ENCODE results near the gene SNTG2. TPM values are rescaled to one million over a fixed set of nuclear protein-coding genes. Genes with fewer than 3 reads are reported as not detected.

The SNTG2 gene
- total RNA-seq, 1 donor from 2014 or later = 4.4 TPM

DNA sequence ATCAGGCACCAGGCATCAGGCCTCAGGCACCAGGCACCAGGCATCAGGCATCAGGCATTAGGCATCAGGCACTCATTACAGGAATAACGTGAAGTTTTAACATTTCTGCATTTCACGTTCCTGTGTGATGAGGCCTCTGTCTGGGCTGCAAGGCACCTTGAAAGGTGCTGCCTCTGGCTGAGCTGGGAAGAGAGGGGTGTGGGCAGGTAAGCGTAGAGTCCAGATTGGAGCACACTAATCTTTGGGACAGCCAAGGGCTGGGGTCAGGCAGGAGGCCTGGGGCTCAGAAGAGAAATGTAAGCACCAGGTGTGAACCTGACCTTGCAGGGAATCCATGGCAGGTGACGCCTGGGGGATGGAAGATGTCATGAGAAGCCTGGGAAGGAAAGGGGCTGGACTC lies 25.3 kb upstream of the SNTG2 start:
- DNase-seq (ENCODE audit: low spot score) (peak; percentile 26), ATAC-seq (no peak)
- intact Hi-C loops (cut with DNase I) = no loop called here

DNA sequence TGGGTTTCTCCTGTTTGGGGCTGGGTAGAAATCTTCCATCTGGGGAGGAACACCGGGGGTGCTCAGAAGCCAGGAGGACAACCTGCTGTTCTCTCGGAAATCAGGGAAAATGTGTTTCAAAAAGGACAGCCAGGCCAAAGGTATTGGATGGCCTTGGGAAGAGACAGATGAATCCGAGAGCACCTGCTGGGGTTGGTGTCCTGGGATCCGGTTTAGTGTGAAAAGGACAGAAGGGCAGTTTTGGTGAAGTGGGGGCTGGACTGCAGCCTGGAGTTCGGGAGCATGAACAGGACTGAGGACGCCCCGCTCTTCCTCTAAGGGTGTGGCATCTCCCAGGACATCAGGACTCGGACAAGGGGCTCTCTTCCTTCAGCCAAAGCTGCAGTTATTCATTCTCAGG lies 24.9 kb upstream of the SNTG2 start:
- intact Hi-C loops (cut with DNase I) = no loop called here
- no peak for ATAC-seq
- no peak for DNase-seq (ENCODE audit: low spot score)

DNA sequence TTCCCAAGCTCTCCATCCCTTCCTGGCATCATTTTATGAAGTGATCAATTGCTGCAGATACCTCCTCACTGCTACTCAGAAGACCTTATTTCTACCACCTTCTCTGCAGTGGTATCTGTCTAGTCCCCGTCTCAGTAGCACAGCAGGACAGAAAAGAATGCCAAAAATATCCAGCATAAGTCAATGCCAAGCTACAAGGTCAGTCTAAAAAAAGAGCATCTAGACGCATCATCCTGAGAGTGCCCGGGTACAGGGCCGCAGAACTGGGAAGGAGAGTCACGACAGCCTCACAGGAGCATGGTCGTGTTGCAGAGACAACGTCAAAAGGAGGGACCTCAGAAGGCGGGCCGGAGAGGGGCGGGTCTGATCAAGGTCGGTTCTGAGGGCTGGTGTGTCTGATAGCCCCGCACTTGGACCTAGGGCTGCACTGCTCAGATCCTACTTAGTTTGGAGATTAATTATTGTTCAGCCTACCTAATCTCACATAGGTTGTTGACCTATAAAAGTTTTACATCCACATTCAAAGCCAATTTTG lies 24.3 kb upstream of the SNTG2 start:
- DNase-seq (ENCODE audit: low spot score) (peak; percentile 32), ATAC-seq (no peak)
- intact Hi-C loops (cut with DNase I) = no loop called here

- DNase-seq (ENCODE audit: low spot score) (no peak), ATAC-seq (no peak)
- intact Hi-C loops (cut with DNase I) = no loop called here
Observed at GRCh38 chr2:926896-927295, 23.8 kb upstream of the SNTG2 start.

- ATAC-seq = no peak
- intact Hi-C loops (cut with DNase I) = no loop called here
- DNase-seq (ENCODE audit: low spot score) = peak; percentile 28
Observed at GRCh38 chr2:929011-929735, 21.5 kb upstream of the SNTG2 start.

DNA sequence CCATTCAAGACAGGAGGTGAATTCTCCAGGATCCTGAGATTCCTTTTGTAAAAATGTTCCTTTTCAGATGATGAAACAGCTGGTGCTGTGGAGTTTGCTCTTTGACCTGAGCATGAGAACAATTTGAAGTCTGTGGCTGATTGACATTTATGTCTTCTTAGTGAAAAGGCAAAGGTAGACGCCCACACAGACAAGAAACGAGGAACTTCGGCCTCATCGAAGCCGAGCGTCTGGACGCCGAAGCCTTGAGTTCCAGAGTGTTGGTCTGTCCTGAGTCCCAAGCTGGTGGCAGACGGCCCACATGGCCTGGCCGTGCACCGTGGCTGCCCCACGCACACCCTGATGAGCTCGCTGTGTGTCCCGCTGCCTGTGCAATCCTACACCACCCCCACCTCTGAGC lies 20.7 kb upstream of the SNTG2 start:
- no peak for ATAC-seq
- intact Hi-C loops (cut with DNase I) = no loop called here
- DNase-seq (ENCODE audit: low spot score) = peak; percentile 33

- ATAC-seq (no peak), DNase-seq (ENCODE audit: low spot score) (no peak)
- intact Hi-C loops (cut with DNase I) = no loop called here
Observed at GRCh38 chr2:930935-931334, 19.7 kb upstream of the SNTG2 start.

GRCh38 chr2:932320-933115 lies 18.1 kb upstream of the SNTG2 start:
- no peak for DNase-seq (ENCODE audit: low spot score)
- ATAC-seq = no peak
- intact Hi-C loops (cut with DNase I) = no loop called here

DNA sequence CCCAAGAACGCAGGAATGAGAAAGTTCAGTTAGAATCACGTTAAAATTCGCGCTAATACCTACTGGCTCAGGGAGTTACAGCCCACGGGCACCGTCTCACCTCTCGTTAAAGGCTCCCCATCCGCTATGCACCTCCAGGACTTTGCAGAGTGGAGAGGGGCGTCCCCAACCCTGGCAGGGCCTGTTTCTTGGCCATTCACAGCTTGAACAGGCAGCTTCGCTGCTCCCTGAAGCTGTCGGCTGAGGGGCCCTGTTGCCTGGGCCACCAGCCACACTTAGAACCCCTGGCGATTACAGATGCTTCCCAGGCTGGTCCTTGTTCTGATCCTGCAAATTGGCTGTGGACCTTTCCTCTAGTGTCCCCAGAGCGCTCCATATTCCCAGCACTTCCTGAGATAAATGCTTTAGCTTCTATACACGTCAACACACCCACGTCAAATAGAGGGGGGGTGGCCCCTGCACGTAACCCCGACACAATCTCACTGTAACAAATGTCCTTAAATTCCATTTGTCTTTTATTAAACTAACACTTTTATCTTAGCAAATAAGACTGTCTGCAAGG lies 16.8 kb upstream of the SNTG2 start:
- ATAC-seq (no peak), DNase-seq (ENCODE audit: low spot score) (no peak)

GRCh38 chr2:937530-937929 lies 13.1 kb upstream of the SNTG2 start:
- intact Hi-C loops (cut with DNase I) = no loop called here
- DNase-seq (ENCODE audit: low spot score) (no peak), ATAC-seq (no peak)

More for the DNA sequence above, 16.8 kb upstream of the SNTG2 start:
- intact Hi-C loops (cut with DNase I) = no loop called here

DNA sequence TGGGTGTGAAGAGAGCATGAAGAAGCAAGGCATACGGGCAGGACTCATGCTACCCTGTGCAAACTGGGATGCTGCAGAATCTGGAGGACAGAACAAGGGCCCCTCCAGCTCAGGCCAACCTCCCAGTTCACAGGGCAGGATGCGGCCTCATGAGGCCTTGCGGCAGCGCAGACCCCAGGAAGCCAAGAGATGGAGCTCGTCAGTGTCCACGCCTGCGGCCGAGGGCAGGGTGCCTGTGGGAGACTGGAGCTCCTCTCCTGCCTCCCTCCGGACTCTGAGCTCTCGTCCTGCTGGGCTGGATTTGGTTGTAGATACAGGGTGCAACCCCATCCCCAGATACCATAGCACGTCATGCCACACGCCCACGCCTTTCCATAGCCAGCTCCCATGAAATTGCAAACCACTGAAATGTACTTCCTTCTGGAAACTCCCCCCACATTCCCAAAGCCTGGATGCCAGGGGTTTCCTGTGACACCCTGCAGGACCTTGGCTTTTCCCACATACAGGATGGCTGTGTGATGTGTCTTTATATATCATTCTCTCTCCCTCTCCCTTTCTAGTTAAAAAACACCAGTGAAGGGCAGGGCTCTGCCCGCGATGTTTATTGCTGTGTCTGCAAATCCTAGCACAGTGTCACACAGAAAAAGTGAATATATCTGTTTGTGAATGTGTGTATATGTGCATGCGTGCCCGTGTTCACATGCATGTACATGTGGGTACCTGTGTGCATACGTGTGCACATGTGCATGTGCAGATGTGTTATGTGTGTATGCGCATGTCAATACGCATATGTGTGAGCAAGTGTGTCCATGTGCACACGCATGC lies 12.3 kb upstream of the SNTG2 start:
- ATAC-seq (no peak), DNase-seq (ENCODE audit: low spot score) (no peak)
- intact Hi-C loops (cut with DNase I) = no loop called here

DNA sequence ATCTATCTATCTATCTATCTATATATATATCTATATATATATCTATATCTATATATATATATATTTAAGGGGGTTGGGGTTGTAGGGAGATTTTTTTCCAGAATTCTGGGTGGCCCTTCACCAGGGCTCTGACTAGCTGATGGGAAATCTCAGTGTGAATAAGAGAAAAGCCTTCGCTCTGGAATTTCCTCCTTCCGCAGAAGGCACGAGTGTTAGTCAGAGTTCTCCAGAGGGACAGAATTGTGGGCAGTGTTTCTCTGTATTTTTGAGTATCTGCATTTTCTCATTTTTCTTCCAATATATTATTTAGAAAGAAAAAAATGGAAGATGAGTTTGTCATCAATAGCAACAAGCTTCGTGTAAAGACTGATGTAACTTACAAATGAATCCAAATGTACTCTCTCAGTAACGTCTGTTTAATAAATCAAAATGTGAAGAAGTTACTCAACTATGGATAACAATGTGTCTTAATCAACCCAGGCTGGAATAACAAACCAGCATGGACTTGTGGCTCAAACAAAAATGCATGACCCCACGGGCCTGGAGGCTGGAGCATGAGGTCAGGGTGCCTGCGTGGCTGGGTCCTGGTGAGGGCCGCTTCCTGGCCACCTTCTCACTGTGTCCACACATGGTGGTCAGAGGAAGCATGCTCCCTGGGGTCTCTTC lies 10.6 kb upstream of the SNTG2 start:
- ATAC-seq (peak; percentile 93), DNase-seq (ENCODE audit: low spot score) (no peak)
- intact Hi-C loops (cut with DNase I) = no loop called here

- ATAC-seq (no peak), DNase-seq (ENCODE audit: low spot score) (no peak)
- intact Hi-C loops (cut with DNase I) = no loop called here
Observed at GRCh38 chr2:941871-942270, 8.8 kb upstream of the SNTG2 start.

DNA sequence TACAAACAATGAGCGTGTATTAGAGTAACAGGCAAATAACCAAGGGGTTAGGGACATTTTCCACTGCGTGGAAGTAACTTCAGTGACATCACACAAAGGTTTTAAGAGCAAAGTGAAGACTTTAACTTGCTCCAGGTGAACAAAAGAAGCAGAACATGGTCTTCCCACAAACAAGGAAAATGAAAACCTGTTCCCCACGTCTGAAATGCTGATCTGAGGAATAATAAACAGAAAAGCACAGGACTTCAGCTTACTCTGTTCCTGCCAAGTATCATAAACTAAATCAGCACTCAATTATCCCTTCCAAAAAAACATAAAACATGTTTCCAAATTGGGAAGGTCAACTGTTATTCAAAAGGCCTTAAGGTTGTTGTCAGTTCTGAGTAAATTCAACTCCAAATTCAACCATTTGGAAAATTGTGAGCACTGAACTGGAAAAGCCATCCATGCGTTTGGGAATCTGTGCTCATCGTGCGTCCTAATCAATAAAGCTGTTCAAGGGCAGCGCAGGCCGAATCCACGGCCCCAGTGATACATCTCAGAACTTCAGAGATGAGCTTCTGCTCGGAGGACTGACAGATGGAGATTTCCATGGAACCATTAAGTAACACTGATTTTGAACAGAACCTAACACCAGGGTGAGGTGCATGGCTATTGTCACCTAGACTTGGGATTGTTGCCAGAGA lies 7.7 kb upstream of the SNTG2 start:
- DNase-seq (ENCODE audit: low spot score) (no peak), ATAC-seq (no peak)
- intact Hi-C loops (cut with DNase I) = no loop called here

- no peak for DNase-seq (ENCODE audit: low spot score)
- intact Hi-C loops (cut with DNase I) = no loop called here
- no peak for ATAC-seq
Observed at GRCh38 chr2:943461-943797, 7.2 kb upstream of the SNTG2 start.

DNA sequence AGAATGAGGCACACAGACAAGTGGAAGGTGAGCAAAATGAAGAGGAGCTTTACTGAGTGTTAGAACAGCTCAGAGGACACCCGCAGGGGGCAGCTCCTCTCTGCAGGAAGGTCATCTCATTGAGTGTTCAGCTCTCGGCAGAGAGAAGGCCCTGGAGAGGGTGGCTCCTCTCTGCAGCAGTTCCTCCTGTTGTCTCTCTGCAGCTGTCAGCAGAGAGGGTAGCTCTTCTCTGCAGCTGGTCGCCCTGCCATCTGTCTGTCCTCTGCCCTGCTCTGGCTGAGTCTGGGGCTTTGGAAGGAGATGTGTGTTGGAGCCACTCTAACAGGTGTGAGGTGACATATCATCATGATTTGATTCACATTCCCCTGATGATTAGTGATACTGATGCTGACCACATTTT lies 6.8 kb upstream of the SNTG2 start:
- no peak for DNase-seq (ENCODE audit: low spot score)
- intact Hi-C loops (cut with DNase I) = no loop called here
- no peak for ATAC-seq

GRCh38 chr2:944693-945092 lies 6.0 kb upstream of the SNTG2 start:
- ATAC-seq (no peak), DNase-seq (ENCODE audit: low spot score) (no peak)
- intact Hi-C loops (cut with DNase I) = no loop called here

DNA sequence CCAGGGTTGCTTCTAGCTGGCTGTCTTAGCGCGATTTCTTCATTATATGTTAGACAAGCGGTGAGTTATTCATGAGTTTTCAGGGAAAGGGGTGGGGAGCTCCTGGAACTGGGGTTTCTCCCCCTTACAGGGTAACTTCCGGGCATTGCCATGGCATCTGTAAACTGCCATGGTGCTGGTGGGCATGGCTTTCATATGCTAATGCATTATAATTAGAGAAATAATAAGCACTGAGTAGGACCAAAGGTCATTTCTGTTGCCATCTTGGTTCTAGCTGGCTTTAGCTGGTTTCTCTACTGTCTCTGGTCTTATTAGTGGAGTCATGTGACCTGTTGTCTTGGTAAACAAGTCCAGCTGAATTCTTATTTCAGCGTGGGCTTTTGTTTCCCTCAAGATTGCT lies 5.5 kb upstream of the SNTG2 start:
- DNase-seq (ENCODE audit: low spot score) (no peak), ATAC-seq (no peak)
- intact Hi-C loops (cut with DNase I) = no loop called here
